Neural progenitor cell (in vitro differentiated cells): ENCODE results near the gene KNL1. TPM values are rescaled to one million over a fixed set of nuclear protein-coding genes. Genes with fewer than 3 reads are reported as not detected.
"Not testable (repeated sequence)": the region's sequence is repeated elsewhere in the genome, so short reads cannot be mapped to it uniquely, and the experiment has no call there.

Experiments used
- DNase-seq: peaks from one replicate; pipeline ENCODE4 v3.0.0-alpha.2; 2016; ENCODE audit warnings: low spot score
- H2AFZ ChIP-seq: fragments of 200-600 bp; sonication (generic); replicated peaks from 2 replicates; pipeline ENCODE4 v1.6.1; 2016; ENCODE audit warnings: antibody characterized with exemption
- H3F3A ChIP-seq: fragments of 200-600 bp; sonication (generic); 2 replicates; pipeline ENCODE4 v1.6.1; 2016; ENCODE audit warnings: antibody characterized with exemption, low read depth
- H3K27ac ChIP-seq: fragments of 200-600 bp; sonication (generic); 2 replicates; pipeline ENCODE4 v1.5.1; 2016; ENCODE audit warnings: mild to moderate bottlenecking
- H3K27me3 ChIP-seq: fragments of 200-600 bp; sonication (generic); 2 replicates; pipeline ENCODE4 v1.6.1; 2016; ENCODE audit warnings: mild to moderate bottlenecking, moderate library complexity
- H3K36me3 ChIP-seq: fragments of 200-600 bp; sonication (generic); 2 replicates; pipeline ENCODE4 v1.5.1; 2016
- H3K4me1 ChIP-seq: fragments of 200-600 bp; sonication (generic); 2 replicates; pipeline ENCODE4 v1.6.1; 2016; ENCODE audit warnings: mixed run types
- H3K4me2 ChIP-seq: fragments of 200-600 bp; sonication (generic); 2 replicates; pipeline ENCODE4 v1.6.1; 2016
- H3K4me3 ChIP-seq: fragments of 200-600 bp; sonication (generic); 2 replicates; pipeline ENCODE4 v1.5.1; 2016
- H3K79me2 ChIP-seq: fragments of 200-600 bp; sonication (generic); 2 replicates; pipeline ENCODE4 v1.6.1; 2016; ENCODE audit warnings: low read depth
- H3K9ac ChIP-seq: fragments of 200-600 bp; sonication (generic); 2 replicates; pipeline ENCODE4 v1.6.1; 2016
- H3K9me3 ChIP-seq: fragments of 200-600 bp; sonication (generic); 2 replicates; pipeline ENCODE4 v1.5.1; 2016; ENCODE audit warnings: low read depth
- H4K20me1 ChIP-seq: fragments of 200-600 bp; sonication (generic); 2 replicates; pipeline ENCODE4 v1.6.1; 2016; ENCODE audit warnings: low read depth
- H3K27ac Mint-ChIP-seq: 3 replicates; pipeline ENCODE4 v1.8.0; 2021; ENCODE audit warnings: mixed read lengths
- H3K27me3 Mint-ChIP-seq: 2 replicates; pipeline ENCODE4 v1.8.0; 2022; ENCODE audit warnings: low read depth, mild to moderate bottlenecking, inconsistent platforms, moderate library complexity, mixed read lengths; ENCODE audit not compliant: insufficient read depth
- H3K36me3 Mint-ChIP-seq: 3 replicates; pipeline ENCODE4 v1.8.0; 2021; ENCODE audit warnings: mixed read lengths
- H3K4me1 Mint-ChIP-seq: 3 replicates; pipeline ENCODE4 v1.8.0; 2021; ENCODE audit warnings: mixed read lengths
- H3K4me3 Mint-ChIP-seq: 3 replicates; pipeline ENCODE4 v1.8.0; 2021; ENCODE audit warnings: mild to moderate bottlenecking, moderate library complexity, mixed read lengths
- H3K9me3 Mint-ChIP-seq: 3 replicates; pipeline ENCODE4 v1.8.0; 2020; ENCODE audit warnings: mixed read lengths
- EZH2 ChIP-seq: fragments of 200-600 bp; sonication (generic); IDR thresholded peaks from 2 replicates; pipeline ENCODE4 v1.6.1; 2017; ENCODE audit warnings: antibody characterized with exemption, mild to moderate bottlenecking, moderate library complexity
- EZH2phosphoT487 ChIP-seq: fragments of 200-600 bp; sonication (generic); IDR thresholded peaks from 2 replicates; pipeline ENCODE4 v1.6.1; 2017; ENCODE audit warnings: antibody characterized with exemption
- total RNA-seq: library from RNA; depleted of rRNA; stranded (reverse); fragments of >200 nt; gene quantifications from 2 replicates; pipeline ENCODE4 v1.2.3, GENCODE V29; 2015; ENCODE audit warnings: low replicate concordance
- TF ChIP-seq, protein P1 (sequence below): fragments of 200-600 bp; sonication (generic); IDR thresholded peaks from 2 replicates; pipeline ENCODE4 v1.5.1; 2017; ENCODE audit warnings: antibody characterized with exemption, mild to moderate bottlenecking

KNL1 gene
- total RNA-seq, 1 donor from 2014 or later, result 125 TPM

GRCh38 chr15:40647523-40647922, 53.5 kb downstream of the KNL1 start:
- Histone ChIP-seq H3K27ac (no peak overlapping the region), H3K9me3 (no peaks in the 10 kb centered on the region), H2AFZ (no peak overlapping the region), H3K4me1 (no peaks in the 10 kb centered on the region), H3K4me3 (no peak overlapping the region), H3K4me2 (no peak overlapping the region), H3K36me3 (no peaks in the 10 kb centered on the region), H3K9ac (no peak overlapping the region), H3F3A (no peaks in the 10 kb centered on the region), H3K79me2 (no peaks in the 10 kb centered on the region), H4K20me1 (no peaks in the 10 kb centered on the region), H3K27me3 (no peaks in the 10 kb centered on the region)
- H3K9me3 Mint-ChIP-seq, result no peaks in the 10 kb centered on the region
- no peak for DNase-seq
- H3K4me3 Mint-ChIP-seq, result no peak overlapping the region
- H3K27ac Mint-ChIP-seq, result no peak overlapping the region
- peaks cover 13% of the 10 kb centered on the region for H3K36me3 Mint-ChIP-seq
- no peaks in the 10 kb centered on the region for H3K4me1 Mint-ChIP-seq
- H3K27me3 Mint-ChIP-seq, result no peaks in the 10 kb centered on the region
- TF ChIP-seq EZH2, result no peak
- no peak for TF ChIP-seq EZH2phosphoT487
- TF ChIP-seq, protein P1, sequence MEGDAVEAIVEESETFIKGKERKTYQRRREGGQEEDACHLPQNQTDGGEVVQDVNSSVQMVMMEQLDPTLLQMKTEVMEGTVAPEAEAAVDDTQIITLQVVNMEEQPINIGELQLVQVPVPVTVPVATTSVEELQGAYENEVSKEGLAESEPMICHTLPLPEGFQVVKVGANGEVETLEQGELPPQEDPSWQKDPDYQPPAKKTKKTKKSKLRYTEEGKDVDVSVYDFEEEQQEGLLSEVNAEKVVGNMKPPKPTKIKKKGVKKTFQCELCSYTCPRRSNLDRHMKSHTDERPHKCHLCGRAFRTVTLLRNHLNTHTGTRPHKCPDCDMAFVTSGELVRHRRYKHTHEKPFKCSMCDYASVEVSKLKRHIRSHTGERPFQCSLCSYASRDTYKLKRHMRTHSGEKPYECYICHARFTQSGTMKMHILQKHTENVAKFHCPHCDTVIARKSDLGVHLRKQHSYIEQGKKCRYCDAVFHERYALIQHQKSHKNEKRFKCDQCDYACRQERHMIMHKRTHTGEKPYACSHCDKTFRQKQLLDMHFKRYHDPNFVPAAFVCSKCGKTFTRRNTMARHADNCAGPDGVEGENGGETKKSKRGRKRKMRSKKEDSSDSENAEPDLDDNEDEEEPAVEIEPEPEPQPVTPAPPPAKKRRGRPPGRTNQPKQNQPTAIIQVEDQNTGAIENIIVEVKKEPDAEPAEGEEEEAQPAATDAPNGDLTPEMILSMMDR, result no peak

GRCh38 chr15:40650479-40650878, 56.4 kb downstream of the KNL1 start:
- Histone ChIP-seq H3K27ac (peak overlapping the region; percentile 72), H3K79me2 (no peaks in the 10 kb centered on the region), H3K4me2 (no peak overlapping the region), H4K20me1 (no peaks in the 10 kb centered on the region), H3F3A (no peaks in the 10 kb centered on the region), H2AFZ (no peak overlapping the region), H3K9me3 (no peaks in the 10 kb centered on the region), H3K4me1 (no peaks in the 10 kb centered on the region), H3K36me3 (no peaks in the 10 kb centered on the region), H3K4me3 (no peak overlapping the region), H3K9ac (no peak overlapping the region), H3K27me3 (no peaks in the 10 kb centered on the region)
- Mint-ChIP-seq H3K4me3 (no peak overlapping the region), H3K9me3 (no peaks in the 10 kb centered on the region), H3K27me3 (no peaks in the 10 kb centered on the region), H3K4me1 (no peaks in the 10 kb centered on the region), H3K36me3 (peaks cover 12% of the 10 kb centered on the region), H3K27ac (no peak overlapping the region)
- DNase-seq, result no peak
- TF ChIP-seq, protein P1, result no peak
- TF ChIP-seq EZH2, result no peak
- TF ChIP-seq EZH2phosphoT487, result no peak

GRCh38 chr15:40660686-40661085, 66.6 kb downstream of the KNL1 start:
- no peaks in the 10 kb centered on the region for H3K9me3 ChIP-seq
- H3K27ac Mint-ChIP-seq, result no peak overlapping the region
- peaks cover 23% of the 10 kb centered on the region for H3K36me3 Mint-ChIP-seq
- H3K4me3 Mint-ChIP-seq, result no peak overlapping the region
- TF ChIP-seq EZH2 (no peak), EZH2phosphoT487 (no peak)
- TF ChIP-seq, protein P1, result no peak
- no peak overlapping the region for H3K27ac ChIP-seq
- no peak overlapping the region for H3K4me3 ChIP-seq
- no peak overlapping the region for H2AFZ ChIP-seq
- H3F3A ChIP-seq, result no peaks in the 10 kb centered on the region
- no peaks in the 10 kb centered on the region for H3K79me2 ChIP-seq
- no peak overlapping the region for H3K9ac ChIP-seq
- no peaks in the 10 kb centered on the region for H3K4me1 Mint-ChIP-seq
- H3K4me1 ChIP-seq, result no peaks in the 10 kb centered on the region
- peaks cover 2% of the 10 kb centered on the region for H3K27me3 Mint-ChIP-seq
- DNase-seq, result no peak
- H3K36me3 ChIP-seq, result peaks cover 3% of the 10 kb centered on the region
- no peak overlapping the region for H3K4me2 ChIP-seq
- H3K9me3 Mint-ChIP-seq, result no peaks in the 10 kb centered on the region
- H4K20me1 ChIP-seq, result no peaks in the 10 kb centered on the region
- no peaks in the 10 kb centered on the region for H3K27me3 ChIP-seq

DNA sequence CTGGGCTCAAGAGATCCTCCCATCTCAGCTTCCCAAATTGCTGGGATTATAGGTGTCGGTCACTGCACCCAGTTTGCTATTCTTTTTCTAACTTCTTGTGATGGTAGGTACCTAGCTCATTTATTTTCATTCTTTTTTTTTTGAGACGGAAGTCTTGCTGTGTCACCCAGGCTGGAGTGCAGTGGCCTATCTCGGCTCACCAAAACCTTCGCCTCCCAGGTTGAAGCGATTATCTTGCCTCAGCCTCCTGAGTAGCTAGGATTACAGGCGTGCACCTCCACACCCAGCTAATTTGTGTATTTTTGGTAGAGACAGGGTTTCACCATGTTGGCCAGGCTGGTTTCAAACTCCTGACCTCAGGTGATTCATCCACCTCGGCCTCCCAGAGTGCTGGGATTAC, 70.9 kb downstream of the KNL1 start:
- Histone ChIP-seq H2AFZ (no peak overlapping the region), H3K79me2 (no peaks in the 10 kb centered on the region), H3K27me3 (no peaks in the 10 kb centered on the region), H3K9me3 (no peaks in the 10 kb centered on the region), H3K4me1 (no peaks in the 10 kb centered on the region), H3F3A (no peaks in the 10 kb centered on the region), H3K36me3 (no peaks in the 10 kb centered on the region), H3K27ac (no peak overlapping the region), H3K4me2 (no peak overlapping the region), H3K4me3 (no peak overlapping the region), H4K20me1 (no peaks in the 10 kb centered on the region), H3K9ac (no peak overlapping the region)
- DNase-seq, result no peak
- Mint-ChIP-seq H3K9me3 (no peaks in the 10 kb centered on the region), H3K27ac (no peak overlapping the region), H3K4me3 (no peak overlapping the region), H3K27me3 (peaks cover 2% of the 10 kb centered on the region), H3K4me1 (no peaks in the 10 kb centered on the region), H3K36me3 (peaks cover 16% of the 10 kb centered on the region)
- TF ChIP-seq EZH2, result no peak
- no peak for TF ChIP-seq EZH2phosphoT487
- TF ChIP-seq, protein P1, result no peak

- not testable (repeated sequence) for H3K9me3 Mint-ChIP-seq, H4K20me1 ChIP-seq, H3K9me3 ChIP-seq, H3K27me3 ChIP-seq, H3K4me1 ChIP-seq, H3K4me2 ChIP-seq, H3K27me3 Mint-ChIP-seq, DNase-seq, H3K9ac ChIP-seq, H3K79me2 ChIP-seq, H3K27ac ChIP-seq, H2AFZ ChIP-seq, H3K4me3 ChIP-seq, H3K36me3 ChIP-seq, H3K36me3 Mint-ChIP-seq, H3K4me3 Mint-ChIP-seq, H3K4me1 Mint-ChIP-seq, H3F3A ChIP-seq
- peak overlapping the region; percentile 48 for H3K27ac Mint-ChIP-seq
Observed at GRCh38 chr15:40676290-40676689, 82.2 kb downstream of the KNL1 start.
